Thoracic aorta (tissue), 2 donors: Measurements from ENCODE around the gene CGB5. TPM values are rescaled to one million over a fixed set of nuclear protein-coding genes. Genes with fewer than 3 reads are reported as not detected.

Source experiments
- ATAC-seq: fragments of 150-250 bp; one replicate; pipeline ENCODE4 v1.8.0; 2017; ENCODE audit warnings: low read depth; ENCODE audit not compliant: insufficient number of reproducible peaks, low FRiP score
- DNase-seq: peaks from one replicate; pipeline ENCODE4 v3.0.0-alpha.2; 2020; ENCODE audit warnings: low spot score
- H3K27ac ChIP-seq, 2 donors: fragments of 200-600 bp; sonication (generic); 1 replicate in 1 of 2; 2 replicates in 1 of 2; pipeline ENCODE4 v1.5.1; 2016; ENCODE audit warnings: mild to moderate bottlenecking in 2 of 2, moderate library complexity in 2 of 2
- H3K27me3 ChIP-seq: fragments of 200-600 bp; sonication (generic); replicated peaks from 2 replicates; pipeline ENCODE4 v1.6.0; 2016; ENCODE audit warnings: mild to moderate bottlenecking; ENCODE audit not compliant: insufficient read depth
- H3K36me3 ChIP-seq: fragments of 200-600 bp; sonication (generic); one replicate; pipeline ENCODE4 v1.5.1; 2016
- H3K4me1 ChIP-seq, 2 donors: fragments of 200-600 bp; sonication (generic); 1 replicate in 1 of 2; 2 replicates in 1 of 2; pipeline versions ENCODE4 v1.5.1 to v1.6.0; 2016; ENCODE audit warnings: low read depth in 2 of 2, mild to moderate bottlenecking in 1 of 2; ENCODE audit not compliant: control insufficient read depth in 1 of 2
- H3K4me3 ChIP-seq: fragments of 200-600 bp; sonication (generic); 2 replicates; pipeline ENCODE4 v1.5.1; 2016; ENCODE audit warnings: mild to moderate bottlenecking
- H3K9me3 ChIP-seq: fragments of 200-600 bp; sonication (generic); 2 replicates; pipeline ENCODE4 v1.5.1; 2016
- CTCF ChIP-seq: fragments of 200-600 bp; sonication (generic); IDR thresholded peaks from one replicate; pipeline ENCODE4 v1.5.1; 2019; ENCODE audit warnings: antibody characterized with exemption
- total RNA-seq, 2 donors: library from RNA; depleted of rRNA; stranded (reverse); fragments of >200 nt; gene quantifications; one replicate each; pipeline versions ENCODE4 v1.1.0 to v1.2.3, GENCODE V29; 2016

CGB5 gene
- total RNA-seq, 2 donors from 2014 or later = not detected

DNA sequence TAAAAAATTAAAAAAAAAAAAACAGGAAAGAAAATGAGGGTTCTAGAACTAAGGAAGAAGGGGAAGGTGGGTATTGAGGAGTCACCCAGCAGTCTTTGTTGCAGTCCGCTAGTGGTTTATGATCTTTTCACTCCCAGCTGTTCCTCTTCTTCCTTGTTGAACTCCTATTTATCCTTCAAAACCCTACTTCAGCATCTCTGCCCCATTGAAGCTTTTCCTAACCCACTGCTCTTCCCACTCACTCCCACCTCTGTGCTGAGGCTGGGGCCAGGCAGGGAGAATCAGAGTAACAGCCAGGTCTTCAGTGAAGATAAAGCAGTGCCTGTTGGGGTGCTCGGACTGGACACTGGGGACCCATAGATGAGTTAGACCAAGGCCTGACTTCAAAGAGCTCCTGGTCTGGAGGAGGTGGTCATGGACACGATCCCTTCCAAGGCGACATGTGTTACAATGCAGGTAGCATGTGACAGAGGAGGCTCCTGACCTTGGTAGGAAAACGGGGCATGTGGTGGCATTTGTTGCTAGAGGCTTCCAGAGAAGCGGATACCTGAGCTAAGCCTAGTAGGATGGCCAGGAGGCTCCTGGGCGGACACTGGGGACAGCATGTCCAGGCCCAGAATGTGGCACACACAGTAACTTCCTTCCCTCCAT lies 38.6 kb upstream of the CGB5 start:
- Histone ChIP-seq H3K27me3 (no peaks in the 10 kb centered on the region), H3K36me3 (peaks cover 38% of the 10 kb centered on the region), H3K4me3 (no peak overlapping the region), H3K4me1 (no peaks in the 10 kb centered on the region), H3K9me3 (no peaks in the 10 kb centered on the region), H3K27ac (no peak overlapping the region)
- DNase-seq (no peak), ATAC-seq (no peak)
- TF ChIP-seq CTCF = no peak

DNA sequence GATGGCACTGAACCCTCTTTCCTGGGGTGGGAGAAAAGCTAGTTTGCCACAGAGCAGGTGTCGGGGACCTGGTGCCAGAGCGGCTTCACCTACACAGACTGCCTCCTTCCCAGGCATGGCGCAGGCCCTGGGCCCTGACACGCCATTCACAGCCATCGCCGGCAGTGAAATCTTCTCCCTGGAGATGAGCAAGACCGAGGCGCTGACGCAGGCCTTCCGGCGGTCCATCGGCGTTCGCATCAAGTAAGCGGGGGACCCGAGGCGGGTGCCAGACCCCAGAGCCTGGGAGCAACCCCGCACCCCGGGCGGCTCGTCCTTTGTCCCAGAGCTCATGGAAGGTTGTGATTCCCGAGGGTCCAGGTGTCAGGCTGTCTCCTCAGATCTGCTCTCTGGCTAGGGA lies 36.7 kb upstream of the CGB5 start:
- Histone ChIP-seq H3K36me3 (peaks cover 54% of the 10 kb centered on the region), H3K27me3 (no peaks in the 10 kb centered on the region), H3K27ac (no peak overlapping the region), H3K4me3 (no peak overlapping the region), H3K9me3 (no peaks in the 10 kb centered on the region), H3K4me1 (no peaks in the 10 kb centered on the region)
- no peak for ATAC-seq
- TF ChIP-seq CTCF = no peak
- DNase-seq = no peak

DNA sequence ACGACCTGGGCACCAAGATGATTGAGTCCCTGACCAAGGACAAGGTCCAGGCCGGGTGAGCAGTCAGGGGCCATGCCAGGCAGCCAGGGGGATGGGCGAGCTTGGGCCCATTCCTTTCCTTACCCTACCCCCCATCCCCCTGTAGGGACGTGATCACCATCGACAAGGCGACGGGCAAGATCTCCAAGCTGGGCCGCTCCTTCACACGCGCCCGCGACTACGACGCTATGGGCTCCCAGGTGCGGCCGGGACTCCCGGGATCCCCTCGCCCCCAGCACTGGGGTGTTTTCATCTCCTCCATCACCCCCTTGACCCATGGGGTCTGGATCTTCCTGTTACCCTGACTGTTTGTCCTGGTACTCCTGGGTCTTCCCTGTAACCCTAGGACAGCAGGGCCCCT lies 33.8 kb upstream of the CGB5 start:
- H3K36me3 ChIP-seq = peaks cover 48% of the 10 kb centered on the region
- H3K4me1 ChIP-seq = no peaks in the 10 kb centered on the region
- H3K9me3 ChIP-seq = no peaks in the 10 kb centered on the region
- ATAC-seq = no peak
- H3K27me3 ChIP-seq = no peaks in the 10 kb centered on the region
- H3K4me3 ChIP-seq = no peak overlapping the region
- no peak for DNase-seq
- no peak for TF ChIP-seq CTCF
- no peak overlapping the region for H3K27ac ChIP-seq

DNA sequence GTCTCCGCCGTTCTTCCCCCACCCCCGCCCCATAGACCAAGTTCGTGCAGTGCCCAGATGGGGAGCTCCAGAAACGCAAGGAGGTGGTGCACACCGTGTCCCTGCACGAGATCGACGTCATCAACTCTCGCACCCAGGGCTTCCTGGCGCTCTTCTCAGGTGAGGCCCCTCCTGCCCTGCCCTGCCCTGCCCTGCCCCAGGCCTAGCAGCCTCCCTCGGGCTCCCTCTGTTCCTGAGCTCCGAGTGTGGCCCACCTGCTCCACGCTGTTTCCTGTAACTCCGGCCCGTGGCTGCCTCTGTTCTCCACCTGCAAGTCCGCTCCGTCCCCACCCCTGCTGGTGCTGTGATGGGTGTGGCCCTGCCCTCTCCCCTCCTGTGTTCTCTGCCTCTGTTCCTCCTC lies 33.2 kb upstream of the CGB5 start:
- no peaks in the 10 kb centered on the region for H3K27me3 ChIP-seq
- H3K9me3 ChIP-seq = no peaks in the 10 kb centered on the region
- TF ChIP-seq CTCF = no peak
- H3K27ac ChIP-seq = no peak overlapping the region
- no peaks in the 10 kb centered on the region for H3K4me1 ChIP-seq
- DNase-seq (no peak), ATAC-seq (no peak)
- peaks cover 47% of the 10 kb centered on the region for H3K36me3 ChIP-seq
- H3K4me3 ChIP-seq = no peak overlapping the region

DNA sequence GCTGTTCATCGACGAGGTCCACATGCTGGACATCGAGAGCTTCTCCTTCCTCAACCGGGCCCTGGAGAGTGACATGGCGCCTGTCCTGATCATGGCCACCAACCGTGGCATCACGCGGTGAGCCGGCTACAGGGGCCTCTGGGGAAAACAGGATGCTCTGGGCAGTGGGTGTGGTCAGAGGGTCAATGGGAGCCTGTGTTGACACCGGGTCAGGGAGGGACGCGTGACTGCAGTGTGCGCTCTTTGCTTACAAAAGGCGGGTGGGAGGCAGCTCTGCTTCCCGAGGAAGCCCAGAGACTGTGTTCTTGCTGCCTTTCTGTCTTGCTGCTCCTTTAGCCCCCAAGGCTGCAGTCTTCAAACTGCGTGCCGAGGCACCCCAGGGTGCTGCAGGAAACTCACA lies 32.5 kb upstream of the CGB5 start:
- ATAC-seq (no peak), DNase-seq (no peak)
- H3K36me3 ChIP-seq = peaks cover 41% of the 10 kb centered on the region
- TF ChIP-seq CTCF = no peak
- H3K4me1 ChIP-seq = no peaks in the 10 kb centered on the region
- no peak overlapping the region for H3K27ac ChIP-seq
- no peaks in the 10 kb centered on the region for H3K9me3 ChIP-seq
- H3K27me3 ChIP-seq = no peaks in the 10 kb centered on the region
- no peak overlapping the region for H3K4me3 ChIP-seq
